ENCODE data around the gene HAUS6.
"Not testable (repeated sequence)": the region's sequence is repeated elsewhere in the genome, so short reads cannot be mapped to it uniquely, and the experiment has no call there.

Gene HAUS6

DNA sequence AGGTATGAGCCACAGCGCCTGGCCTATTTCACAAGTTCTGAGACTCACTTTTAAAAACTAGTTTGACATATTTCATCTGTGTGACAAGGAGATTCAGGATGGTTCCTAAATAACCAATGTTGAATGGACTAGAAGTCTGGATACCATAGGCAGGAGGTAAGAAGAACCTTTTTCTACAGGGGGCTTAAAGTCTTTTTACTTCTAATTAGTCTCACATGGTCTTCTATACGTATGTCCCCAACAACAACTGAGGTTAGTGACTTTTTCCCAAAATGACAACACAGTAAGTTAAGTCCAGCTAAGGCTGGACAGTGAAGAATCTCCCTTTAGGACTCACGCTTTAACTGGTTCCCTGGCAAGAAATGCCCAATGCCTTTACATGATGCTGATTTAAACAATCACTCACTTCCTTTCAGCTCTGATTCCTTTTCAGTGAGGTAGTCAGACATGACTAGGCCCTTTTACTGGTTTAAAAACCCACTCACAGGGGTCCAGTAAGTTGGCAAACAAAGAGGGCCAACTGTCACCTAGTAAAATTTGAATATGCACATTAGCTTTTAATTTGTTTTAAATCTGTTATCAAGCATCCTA lies 12.1 kb upstream of the HAUS6 start:
- DNase-seq: no peak

DNA sequence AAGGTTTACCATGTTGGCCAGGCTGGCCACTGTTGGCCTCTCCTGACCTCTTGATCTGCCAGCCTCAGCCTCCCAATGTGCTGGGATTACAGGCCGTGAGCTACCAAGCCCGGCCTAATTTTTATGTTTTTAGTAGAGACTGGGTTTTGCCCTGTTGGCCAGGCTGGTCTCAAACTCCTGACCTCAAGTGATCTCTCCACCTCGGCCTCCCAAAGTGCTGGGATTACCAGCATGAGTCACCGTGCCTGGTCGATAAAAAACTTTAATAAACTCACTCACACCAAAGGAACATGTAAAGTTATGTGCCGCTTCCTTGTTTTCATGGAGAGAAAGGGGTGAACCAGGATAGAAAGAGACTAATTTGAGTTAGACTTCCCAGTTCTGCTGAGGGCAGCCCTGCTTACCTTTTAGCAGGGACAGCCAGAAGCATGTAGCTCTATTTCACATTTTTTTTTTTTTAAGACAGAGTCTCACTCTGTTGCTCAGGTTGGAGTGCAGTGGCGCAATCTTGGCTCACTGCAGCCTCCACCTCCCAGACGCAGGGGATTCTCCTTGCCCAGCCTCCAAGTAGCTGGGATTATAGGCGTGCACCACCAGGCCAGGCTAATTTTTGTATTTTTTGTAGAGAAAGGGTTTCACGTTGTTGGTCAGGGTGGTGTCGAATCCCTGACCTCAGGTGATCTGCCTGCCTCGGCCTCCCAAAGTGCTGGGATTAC lies 11.4 kb upstream of the HAUS6 start:
- DNase-seq: no peak

- not testable (repeated sequence) for DNase-seq
Observed at GRCh38 chr9:19113064-19113611, 10.4 kb upstream of the HAUS6 start.

- DNase-seq: no peak
Observed at GRCh38 chr9:19108038-19108437, 5.3 kb upstream of the HAUS6 start.

DNA sequence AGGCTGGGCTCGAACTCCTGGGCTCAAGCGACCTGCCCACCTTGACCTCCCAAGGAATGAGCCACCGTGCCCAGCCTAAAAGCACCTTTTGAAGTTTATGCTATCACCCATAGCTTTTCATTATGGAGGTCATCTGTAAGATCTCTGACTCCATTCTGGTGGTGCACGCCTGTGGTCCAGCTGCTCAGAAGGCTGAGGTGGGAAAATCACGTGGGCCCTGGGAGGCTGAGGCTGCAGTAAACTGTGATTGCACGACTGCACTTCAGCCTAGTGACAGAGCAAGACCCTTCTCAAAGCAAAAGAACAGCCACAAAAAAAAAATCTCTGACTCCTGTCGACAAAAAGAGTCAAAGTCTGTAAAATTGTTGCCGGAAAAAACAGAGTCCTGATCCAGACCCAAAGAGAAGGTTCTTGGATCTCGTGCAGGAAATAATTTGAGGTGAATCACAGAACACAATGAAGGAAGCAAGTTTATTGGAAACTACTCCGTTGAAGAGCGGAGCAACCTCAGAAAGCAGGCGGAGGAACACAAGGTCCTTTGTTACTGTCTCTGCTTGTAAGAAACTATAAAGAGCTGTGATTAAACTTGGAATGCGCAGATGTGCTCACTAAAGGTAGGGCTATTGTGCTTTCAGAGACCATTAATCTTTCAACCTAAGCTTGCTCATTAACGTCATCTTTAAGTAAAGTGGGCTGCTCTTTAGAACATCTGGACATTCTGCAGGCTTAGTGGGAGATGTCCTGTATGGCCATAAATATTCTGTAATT lies 2.0 kb upstream of the HAUS6 start:
- DNase-seq: no peak

DNA sequence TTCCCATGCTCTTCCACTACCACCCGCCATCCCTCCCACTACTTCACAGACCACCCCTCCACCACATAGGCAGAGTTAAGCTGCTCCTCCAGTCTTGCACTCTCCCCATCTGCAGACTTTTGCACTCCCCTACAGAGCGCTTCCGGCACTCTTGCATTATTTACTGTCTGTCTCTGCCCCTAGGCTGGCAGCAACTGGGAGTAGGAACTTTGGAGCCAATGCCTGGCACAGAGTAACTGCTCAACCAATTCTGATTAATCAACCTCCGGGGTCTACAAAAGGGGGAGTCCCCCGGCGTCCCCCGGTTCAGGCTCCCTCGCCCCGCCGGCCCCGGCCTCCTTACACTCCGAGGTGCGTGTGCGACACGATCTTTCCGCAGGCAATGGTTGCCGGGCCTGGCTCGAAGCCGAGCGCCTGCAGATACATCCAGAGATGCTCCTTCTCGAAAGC lies 498 bp downstream of the HAUS6 start:
- DNase-seq: peak; percentile 12

- DNase-seq: no peak
Observed at GRCh38 chr9:19101203-19101602, 1.5 kb downstream of the HAUS6 start.

GRCh38 chr9:19097431-19097830 lies 5.3 kb downstream of the HAUS6 start:
- not testable (repeated sequence) for DNase-seq

DNA sequence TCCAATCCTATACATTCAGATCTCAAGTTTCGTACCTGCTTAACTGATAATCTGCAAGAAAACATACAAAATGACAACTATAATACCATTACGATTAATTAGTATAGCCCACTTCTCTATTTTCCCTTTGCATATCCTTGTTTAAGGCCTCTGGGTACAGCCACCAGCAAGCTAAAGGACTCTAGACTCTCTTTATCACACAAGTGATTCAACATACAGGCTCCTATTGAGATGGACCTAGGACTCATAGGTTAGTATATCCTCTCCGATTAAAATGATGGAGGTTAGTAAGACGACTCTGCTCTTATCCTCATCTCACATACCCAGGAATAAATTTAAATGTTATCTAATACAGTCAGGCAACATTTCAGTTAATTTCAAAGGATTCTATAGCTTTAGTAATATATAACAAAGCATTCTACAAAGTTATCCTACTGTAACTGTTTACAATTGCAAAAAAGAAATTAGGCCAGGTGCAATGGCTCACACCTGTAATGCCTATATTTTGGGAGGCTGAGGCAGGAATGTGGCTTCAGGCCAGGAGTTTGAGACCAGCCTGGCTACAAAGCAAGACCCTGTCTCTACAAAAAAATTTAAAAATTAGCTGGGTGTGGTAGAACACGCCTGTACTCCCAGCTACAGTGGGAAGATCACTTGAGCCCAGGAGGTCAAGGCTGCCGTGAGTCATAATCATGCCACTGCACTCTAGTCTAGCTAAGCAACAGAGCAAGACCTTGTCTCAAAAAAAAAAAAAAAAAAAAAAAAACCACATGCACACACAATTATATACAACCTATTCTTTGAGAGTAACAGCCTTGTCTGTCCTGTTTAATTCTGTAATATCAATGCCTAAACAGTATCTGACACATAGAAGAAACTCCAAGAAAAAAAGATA lies 15.4 kb downstream of the HAUS6 start:
- DNase-seq: no peak

- no peak for DNase-seq
Observed at GRCh38 chr9:19085295-19085694, 17.4 kb downstream of the HAUS6 start.

DNA sequence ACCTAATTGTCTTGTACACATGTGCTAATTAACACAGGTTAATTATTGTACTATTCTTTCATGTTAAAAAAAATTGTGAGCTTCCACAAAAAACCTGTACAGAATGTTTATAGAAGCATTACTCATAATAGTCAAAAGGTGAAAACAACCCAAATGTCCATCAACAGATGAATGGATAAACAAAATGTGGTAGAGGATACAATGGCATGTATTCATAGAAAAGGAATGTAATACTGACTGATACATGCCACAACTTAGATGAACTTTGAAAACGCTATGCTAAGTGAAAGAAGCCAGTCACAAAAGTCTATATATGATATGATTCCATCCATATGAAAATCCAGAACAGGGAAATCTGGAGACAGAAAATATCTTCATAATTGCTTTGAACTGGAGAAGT lies 27.9 kb downstream of the HAUS6 start:
- DNase-seq: no peak

GRCh38 chr9:19074229-19074628 lies 28.5 kb downstream of the HAUS6 start:
- DNase-seq: no peak

DNA sequence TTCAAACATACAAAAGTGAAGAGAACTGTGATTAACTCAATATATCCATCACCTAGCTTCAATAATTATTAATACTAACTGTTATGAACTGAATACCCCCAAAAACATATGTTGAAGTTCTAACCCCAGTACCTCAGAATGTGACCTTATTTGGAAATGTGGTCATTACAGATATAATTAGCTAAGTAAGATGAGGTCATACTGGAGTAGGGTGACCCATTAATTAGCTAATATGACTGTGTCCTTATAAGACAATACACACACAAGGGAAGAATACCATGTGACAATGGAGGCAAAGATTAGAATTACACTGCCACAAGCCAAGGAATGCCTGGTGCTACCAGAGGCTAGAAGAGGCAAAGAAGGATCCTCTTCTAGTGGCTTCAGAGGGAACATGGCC lies 45.7 kb downstream of the HAUS6 start:
- DNase-seq: no peak

- DNase-seq: no peak
Observed at GRCh38 chr9:19050637-19051591, 51.8 kb downstream of the HAUS6 start.

GRCh38 chr9:19049917-19050636 lies 52.6 kb downstream of the HAUS6 start:
- DNase-seq: no peak

DNA sequence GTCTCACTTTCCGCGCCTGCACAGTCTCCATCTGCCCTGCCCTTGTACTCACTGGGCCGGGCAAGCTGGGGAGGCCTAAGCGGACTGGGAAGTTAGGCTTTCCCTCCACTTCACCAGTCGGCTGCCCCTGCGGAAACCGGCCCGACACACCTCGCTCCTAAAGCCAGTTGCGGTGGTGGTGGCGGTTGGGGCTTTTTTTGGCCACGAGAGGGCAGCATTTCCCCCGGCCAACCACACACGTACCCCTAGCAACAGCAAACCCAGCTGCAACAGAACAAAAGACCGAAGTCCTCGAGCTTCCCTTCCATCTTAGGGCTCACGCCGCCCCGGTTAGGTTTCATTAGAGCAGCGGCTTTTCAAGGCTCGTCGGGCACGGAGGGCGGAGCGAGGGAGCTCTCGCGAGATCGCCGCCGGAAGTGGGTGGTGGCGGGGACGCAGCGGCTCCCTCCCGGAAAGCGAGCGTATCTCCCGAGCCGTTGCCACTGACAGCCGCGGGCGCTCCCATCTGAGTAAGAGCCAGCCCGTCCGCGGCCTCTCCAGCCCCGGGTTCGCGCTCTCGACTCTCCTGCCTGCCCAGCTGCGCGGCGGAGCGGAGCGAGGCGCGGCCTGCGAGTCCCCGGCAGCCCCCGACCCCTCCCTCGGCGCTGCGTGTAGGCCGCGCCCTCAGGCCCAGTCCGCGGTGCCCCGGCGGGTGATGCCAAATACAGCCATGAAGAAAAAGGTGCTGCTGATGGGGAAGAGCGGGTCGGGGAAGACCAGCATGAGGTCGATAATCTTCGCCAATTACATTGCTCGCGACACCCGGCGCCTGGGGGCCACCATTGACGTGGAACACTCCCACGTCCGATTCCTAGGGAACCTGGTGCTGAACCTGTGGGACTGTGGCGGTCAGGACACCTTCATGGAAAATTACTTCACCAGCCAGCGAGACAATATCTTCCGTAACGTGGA lies 53.5 kb downstream of the HAUS6 start, which contains the start of gene RRAGA:
Gene RRAGA, plus strand, starts transcription at position 462 of the 951 bp plus-strand sequence. Its CDS starts 233 bp downstream, at position 695.
- peak; percentile 88 for DNase-seq

DNA sequence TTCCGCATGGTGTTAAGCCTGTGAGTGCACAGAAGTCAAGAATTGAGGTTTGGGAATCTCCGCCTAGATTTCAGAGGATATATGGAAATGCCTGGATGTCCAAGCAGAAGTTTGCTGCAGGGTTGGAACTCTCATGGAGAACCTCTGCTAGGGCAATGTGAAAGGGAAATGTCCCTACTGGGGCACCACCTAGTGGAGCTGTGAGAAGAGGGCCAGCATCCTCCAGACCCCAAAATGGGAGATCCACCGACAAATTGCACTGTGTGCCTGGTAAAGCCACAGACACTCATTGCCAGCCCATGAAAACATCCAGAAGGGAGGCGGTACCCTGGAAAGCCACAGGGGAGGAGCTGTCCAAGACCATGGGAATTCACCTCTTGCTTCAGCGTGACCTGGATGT lies 66.1 kb downstream of the HAUS6 start:
- DNase-seq: no peak

GRCh38 chr9:19033015-19033414 lies 69.7 kb downstream of the HAUS6 start, which contains the start of gene SAXO1:
SAXO1 (minus strand) TSS chr9:19033209; CDS start chr9:19032908, 301 bp downstream.
- DNase-seq: no peak

- no peak for DNase-seq
Observed at GRCh38 chr9:19032406-19032805, 70.3 kb downstream of the HAUS6 start.
